Dedifferentiated amniotic fluid mesenchymal stem cell (primary cell): ENCODE data around the gene PCSK5.
A peak's percentile ranks its signal among the peaks of the same experiment; 100 is the strongest.
"Not testable (repeated sequence)": the region's sequence is repeated elsewhere in the genome, so short reads cannot be mapped to it uniquely, and the experiment has no call there.

ENCODE experiments used
- DNase-seq: peaks from one replicate; pipeline ENCODE4 v3.0.0-alpha.2; 2016; ENCODE audit errors: extremely low spot score

PCSK5 gene

DNA sequence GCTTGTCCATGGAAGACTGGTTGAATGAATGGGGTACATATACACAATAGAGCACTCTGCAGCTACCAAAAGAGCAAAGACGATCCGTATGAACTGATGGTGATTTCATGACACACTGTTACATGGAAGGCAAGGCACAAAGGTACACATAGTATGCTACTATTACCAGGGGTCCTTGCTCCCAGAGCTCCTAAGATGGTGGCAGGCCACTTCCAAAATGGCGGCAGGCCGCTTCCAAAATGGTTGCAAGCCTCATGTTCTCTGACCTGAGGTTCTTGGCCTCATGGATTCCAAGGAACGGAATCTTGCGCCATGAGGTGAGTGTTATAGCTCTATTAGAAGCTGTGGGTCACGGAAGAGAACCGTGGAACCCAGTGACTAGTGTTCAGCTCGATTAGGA, 356.2 kb downstream of the PCSK5 start:
- DNase-seq: no peak

DNA sequence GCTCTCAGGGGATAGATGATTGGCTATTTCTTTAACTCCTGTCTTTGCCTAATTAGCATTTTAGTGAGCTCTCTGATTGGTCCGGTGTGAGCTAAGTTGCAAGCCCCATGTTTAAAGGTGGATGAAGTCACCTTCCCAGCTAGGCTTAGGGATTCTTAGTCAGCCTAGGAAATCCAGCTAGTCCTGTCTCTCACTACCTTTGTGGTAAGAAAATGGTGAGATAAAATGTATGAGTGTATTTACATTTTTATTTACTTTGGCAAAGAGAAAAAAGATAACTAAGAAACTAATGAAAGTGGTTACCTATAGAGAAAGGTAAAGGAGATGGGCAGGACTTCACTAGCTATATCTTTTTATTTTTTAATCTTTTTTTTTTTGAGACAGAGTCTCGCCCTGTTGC, 357.0 kb downstream of the PCSK5 start:
- DNase-seq: no peak

DNA sequence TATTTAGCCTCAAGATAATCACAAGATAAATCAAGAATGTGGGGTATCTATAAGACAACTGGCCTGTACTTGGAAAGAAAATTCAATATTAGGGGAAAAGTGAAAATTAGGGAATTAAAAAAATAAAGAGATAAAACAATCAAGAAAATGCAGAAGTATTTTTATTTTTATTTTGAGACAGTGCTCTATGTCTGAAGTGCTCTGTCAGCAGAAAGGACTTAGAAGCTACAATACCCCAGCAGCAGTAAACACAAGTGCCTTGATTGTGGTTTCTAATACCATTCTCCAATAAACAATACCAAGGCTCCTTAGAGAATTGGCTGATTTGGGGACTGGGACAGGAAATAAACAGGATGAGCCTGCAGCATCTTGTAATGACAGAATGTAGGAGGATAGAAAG, 358.8 kb downstream of the PCSK5 start:
- DNase-seq: no peak

DNA sequence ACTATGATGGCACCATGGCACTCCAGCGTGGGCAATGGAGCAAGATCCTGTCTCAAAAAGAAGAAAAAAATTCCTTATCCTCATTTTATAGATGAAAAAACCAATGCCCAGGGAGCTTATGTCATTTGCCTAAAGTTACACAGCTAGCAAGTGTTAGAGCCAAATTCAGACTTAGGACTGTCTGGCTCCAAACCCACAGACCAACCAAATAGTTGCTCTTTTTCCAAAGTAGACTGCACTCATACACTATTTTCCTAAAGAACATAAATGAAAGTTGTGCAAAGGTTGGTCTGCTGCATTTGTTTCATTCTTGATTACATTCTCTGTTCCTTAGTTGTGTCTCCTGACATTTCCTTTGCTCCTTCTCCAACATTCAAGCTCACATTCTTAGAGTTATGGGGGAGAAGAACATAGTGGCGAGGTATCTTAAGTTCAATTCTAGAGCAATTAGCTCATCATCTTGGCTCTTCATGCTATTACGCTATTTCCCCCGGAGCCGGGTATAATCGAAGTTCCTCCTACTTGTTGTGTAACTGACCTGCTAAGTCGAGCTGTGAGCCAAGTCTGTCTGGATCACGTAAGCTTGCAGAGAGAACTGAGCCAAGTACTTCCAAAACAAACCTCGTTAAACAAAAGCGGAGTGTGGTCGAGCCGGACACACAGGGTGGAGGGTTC, 365.4 kb downstream of the PCSK5 start:
- DNase-seq: peak; percentile 74

DNA sequence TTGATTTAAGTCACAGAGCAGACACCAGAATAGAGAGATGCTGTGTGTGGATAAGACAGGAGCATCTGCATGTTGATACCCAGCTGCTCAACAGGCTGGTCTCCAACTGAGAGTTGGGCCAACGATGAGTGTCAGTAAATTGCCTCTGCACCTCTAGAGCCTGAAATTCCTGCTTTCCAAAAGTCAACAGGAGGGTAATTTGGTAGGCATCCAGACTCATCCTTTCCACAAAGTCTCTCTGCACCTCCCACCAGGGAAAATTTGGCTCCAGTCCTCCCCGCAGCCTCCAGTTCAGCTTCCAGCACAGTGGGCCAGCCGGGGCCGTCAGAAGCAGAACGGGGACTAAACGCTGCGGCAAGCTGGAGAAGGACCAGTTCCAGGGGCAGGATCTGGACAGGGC, 366.8 kb downstream of the PCSK5 start:
- no peak for DNase-seq

DNA sequence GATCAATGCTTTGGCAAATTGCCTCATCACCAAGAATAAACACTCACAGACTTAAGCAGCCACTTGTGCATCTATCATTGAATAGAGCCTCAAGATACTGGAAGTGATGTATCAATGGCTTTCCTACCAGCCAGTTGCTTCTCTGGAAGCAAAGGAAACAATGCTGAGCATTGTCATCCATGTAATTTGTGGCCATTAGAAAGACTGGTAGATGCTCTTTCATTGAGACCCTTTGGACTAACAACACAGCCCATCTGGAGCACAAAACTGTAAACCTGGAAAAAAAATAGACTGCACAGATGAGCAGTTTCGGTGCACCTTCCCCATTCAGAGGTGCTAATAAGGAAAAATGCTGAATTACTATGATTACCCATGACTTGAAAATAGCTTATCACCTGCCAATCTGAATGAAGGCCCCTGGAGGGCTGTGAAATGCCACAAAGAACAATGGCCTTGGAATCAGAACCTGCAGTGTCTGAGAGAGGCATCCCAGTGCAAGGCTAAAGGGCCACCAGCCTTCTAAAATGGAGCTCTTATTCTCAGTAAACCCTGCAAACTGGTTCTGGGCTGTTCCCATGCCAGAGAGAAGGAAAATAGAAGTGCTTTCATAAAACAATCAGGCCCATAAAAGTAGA, 376.3 kb downstream of the PCSK5 start:
- no peak for DNase-seq

DNA sequence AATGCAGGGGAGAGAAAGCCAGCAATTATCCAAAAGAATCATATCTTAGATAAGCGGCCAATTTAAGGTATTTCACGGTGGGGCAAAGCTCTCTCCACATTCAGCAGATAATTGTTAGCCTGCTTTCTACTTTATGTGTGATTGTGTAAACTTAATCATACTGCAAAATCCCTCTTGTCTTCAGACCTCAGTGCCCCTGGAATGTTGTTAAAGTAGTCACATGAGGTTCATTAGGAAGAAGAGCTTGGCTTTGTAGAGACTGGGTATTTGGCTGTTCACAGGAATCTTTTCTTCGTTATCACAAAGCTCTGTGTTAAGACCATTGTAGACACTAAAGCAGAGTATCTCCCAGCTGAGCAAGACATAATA, 376.8 kb downstream of the PCSK5 start:
- no peak for DNase-seq

DNA sequence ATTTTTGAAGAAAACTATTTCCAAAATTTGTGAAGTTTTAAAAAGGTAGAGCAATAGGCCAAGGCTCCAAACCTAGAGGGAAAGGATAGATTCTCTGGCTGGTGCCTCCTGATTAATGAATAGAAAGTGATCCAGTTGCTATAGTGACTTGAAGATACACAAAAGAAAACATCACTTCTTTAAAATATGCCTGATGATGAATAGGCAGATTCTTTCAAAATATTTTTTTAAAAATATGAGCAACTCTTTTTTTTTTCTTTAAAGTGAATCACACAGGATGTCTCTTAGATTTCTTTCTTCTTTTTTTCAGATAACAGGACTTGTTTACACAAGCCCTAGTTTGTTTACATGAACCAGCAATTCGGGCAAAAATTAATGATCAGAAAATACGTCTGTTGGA, 379.3 kb downstream of the PCSK5 start:
- DNase-seq: peak; percentile 73

DNA sequence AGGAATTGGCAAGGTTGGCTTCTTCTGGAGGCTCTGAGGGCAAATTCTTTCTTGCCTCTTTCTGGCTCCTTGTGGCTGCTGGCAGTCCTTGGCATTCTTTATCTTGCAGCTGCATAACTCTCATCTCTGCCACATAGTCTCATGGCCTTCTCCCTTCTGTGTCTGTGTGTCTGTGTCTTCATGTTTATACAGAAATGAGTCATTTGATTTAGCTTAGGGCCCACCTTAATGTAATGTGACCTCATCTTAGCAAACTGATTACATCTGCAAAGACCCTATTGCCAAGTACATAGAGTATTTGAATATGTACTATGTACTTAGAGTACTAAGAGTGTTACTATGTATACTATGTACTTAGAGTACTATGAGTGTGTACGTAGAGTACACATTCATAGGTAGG, 381.3 kb downstream of the PCSK5 start:
- no peak for DNase-seq

DNA sequence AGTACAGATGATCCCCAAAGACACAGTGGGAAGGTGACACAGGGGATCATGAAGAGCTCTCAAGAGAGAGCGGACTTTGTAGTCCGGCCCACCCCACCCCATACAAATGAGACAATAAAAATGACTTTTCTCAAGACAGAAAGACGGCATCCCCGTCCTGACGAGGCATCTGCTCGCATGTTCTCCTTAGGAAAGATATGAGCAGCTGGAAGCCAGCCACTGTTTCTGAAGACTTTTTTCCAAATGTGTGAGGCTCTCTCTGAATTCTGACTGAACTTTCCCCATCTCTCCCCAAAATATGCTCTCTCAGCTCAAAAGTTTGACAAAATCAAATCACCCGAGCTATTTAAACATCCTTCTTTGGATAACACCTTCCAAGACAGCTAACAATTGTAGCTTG, 398.6 kb downstream of the PCSK5 start:
- no peak for DNase-seq

DNA sequence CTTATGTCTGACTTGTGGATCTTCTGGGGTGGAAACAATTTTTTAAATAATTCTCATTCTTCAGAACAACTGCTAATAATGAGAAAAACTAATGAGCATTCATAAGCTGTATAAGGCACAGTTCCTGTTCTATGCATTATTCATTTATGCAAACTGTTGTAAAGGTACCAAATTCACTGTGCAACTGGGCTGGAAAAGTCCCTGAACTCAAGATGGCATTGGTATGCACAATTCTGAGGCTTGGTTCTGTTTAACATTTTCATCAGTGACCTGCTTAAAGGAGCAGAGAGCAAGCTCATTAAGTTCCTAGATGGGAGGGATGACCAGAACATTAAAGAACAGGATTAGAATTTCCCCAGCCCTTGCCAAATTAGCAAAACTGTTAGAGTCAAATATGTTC, 399.2 kb downstream of the PCSK5 start:
- no peak for DNase-seq

DNA sequence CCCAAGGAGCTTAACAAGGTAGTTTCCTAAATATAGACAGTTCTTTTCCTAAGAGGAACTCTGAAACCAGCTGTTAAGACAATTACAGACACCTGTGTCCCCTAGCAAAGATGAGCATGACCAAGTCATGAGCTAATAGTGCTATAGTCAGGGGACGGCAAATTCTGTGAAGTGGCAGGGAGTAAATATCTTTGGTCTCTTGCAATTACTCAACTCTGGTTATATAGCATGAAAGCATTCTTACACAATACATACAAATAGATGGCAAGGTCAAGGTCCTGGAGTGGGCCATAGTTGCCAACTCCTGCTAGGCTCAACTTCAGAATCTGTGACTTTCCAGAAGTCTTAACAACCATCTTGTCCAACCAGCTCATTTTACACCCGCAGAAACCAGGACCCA, 400.1 kb downstream of the PCSK5 start:
- no peak for DNase-seq

DNA sequence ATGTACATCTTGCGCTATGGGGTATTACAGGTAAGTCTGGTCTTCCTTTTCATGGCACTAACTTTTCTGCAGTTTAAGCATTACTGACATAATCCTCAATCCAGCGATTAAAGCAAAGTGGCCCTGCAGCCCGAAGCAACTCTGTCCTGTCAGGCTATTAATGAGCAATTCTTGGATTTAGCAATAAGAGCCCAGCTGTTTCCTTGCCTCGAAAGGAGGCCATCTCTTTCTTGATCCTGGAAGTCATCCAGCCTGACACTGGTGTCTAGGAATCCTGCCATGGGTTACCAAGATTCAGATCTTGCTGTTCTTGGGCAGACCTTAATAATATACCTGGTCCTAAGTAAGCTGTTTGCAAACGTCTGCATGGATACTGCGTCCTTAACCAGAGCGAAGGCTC, 401.8 kb downstream of the PCSK5 start:
- DNase-seq: no peak

DNA sequence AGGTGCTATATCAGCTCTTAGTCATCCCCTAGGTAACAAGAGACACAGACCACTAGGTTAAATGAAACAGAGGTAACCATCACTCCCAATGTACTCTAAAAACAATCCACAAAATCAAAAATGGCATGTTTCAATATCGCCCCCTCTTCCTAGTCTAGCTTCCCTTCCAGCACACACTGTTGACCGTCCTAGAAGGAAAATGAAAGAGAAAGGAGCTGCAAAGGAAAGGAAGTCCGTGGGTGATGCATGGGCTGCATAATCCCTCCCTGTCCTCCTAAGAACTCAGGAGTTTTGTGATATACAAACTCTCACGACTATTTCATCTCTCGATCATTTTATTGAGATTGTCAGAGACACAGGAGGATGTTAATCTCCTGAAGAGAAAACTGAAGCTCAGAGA, 402.2 kb downstream of the PCSK5 start:
- DNase-seq: no peak

DNA sequence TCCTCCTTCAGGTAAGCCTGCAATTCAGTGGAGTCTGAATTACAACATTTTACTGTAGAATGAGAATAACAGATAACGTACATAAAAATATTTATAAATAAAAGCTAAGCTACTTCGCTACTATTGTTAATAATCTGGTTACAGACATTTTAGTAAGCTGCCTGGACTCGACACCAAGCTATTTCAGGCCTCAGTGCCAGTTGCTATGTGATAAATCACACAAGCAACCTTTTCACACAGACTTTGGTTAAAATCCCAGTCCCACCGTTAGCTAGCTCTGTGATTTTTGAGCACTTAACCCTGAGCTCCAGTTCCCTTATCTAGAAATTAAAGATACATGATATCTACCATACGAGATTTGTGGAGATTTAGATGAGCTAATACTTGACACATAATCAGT, 403.8 kb downstream of the PCSK5 start:
- DNase-seq: no peak

DNA sequence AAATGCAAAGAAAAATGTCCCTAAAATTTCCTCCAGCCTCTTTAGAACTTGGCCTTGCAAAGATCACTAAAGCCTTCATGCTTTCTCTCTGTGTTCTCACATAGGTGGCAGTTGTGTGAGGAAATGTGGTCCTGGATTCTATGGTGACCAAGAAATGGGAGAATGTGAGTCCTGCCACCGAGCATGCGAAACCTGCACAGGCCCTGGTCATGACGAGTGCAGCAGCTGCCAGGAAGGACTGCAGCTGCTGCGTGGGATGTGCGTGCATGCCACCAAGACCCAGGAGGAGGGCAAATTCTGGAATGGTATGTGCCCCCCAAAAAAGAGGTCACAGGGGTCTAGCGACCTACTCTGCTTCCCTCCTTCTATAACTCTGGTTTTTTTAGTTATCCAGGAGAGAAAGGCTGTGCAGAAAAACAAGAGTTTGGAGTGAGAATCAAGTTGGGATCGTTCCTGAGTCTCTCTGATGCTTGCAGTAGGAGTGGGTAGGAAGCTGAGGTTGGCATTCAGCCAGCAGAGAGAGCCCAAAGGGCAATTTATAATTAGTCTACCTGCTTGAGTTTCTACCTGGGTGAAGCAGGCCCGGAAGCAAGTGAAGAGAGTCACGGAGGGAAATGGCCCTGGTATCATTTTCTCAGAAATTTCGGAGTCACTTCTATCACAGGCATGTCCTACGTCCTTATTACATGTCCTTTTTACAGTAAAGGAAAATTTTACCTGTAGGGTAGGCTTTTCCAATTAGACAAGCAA, 406.3 kb downstream of the PCSK5 start:
- no peak for DNase-seq

DNA sequence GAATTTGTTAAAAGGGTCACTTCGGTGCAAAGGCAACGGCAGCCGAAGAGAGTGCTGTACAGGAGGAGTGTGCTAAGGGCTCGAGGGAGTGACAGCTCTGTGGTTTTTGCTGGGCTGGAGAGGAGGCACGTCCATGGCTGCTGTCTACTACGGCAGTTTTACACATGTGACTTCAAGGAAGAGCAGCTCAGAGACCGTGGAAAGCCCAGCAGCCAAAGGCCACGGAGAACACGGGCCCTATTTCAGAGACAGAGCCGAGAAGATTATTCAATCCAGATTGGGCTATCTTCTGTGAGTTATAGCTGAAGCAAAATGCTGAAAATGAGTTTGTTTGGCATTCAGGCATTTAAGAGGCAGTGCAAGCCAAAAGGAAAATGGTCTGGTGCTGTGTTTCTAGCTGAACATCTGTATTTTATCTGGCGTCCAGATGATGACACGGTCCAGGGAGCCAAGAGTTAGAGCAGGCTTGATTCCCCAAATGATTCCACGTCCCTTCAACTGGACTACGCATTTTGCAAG, 407.3 kb downstream of the PCSK5 start:
- DNase-seq: peak; percentile 21

DNA sequence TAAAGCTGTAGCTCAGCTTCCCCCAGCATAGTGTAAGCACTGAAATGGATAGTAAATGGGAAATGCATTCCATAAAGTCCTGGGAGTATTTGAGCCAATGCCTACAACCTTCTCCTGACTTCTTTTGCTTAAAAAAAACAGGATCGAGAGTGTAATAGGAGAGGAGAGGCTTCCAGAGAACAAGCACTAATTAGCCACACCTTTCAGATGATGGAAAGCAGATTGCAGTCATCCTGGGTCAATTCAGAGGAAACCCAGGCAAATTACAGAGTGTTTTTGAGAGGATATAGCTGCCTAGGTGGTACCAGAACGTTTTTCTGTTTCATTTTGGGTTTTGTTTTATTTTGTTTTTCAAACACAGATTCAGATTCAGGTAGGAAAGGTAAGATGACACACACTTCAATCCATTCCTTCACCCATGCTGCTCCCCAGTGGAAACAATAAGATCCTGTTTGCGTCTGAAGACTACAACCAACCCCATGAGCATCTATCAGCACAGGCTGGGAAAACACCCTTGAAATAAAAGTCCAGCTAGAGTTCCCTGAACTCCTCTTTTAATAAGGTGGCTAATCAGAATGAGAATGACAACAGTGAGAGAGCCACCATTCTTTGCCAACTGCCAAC, 408.2 kb downstream of the PCSK5 start:
- DNase-seq: peak; percentile 28

DNA sequence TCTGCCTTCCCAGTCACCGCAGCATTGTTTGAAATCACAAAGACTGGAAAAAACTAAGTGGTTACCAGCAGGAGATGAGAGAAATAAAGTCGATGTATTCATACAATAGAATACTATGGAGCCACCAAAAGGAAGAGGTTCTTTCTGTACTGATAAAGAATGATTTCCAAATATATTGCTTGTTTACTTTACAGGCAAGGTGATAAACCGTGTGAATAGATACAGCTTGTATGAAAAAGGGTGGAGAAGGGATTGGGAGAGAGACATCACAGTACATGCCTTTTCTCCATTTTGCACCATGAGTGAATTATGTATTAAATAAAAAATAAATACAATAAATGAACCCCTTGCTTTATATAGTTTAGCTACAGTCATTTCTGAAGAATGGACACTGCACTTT, 412.1 kb downstream of the PCSK5 start:
- no peak for DNase-seq

DNA sequence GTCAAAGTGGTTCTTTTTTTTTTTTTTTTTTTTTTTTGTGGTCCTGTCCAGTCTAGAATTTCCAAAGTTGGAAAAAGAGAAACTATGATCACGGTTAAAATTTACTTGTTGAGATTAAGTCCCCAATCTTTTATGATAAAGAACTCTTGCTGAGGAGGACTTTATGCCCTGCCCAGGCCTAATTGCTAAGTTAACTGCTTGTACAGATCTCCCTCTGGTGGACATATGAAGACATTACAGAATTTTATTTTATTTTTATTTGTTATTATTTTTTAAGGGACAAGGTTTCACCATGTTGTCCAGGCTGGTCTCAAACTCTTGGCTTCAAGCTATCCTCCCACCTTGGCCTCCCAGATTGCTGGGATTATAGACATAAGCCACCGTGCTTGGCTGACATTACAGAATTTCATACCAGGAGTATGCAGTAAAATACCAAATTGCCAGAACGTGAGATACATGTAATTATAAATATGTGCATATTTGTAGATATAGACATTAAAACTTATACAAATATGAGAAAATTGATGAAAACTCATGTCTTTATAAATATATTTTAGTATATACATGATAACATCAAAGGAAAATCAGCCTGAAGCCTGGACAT, 412.6 kb downstream of the PCSK5 start:
- peak; percentile 70 for DNase-seq

DNA sequence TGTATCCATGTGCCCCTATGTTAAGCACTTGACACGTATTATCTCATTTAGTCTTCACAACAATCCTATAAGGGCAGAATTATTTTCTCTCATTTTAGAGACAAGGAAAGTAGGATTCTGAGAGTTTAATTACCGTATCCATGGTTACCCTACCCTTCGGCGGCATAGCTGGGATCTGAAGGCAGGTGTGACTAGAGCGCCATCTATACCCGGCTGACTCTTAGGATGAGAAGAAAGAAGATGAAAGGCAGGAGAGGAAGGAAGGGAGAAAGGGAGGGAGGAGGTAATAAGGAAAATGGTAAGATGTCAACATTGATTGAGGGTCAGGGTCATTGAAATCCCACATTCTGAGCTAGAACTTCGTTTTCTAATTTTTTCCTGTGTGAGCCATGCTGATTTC, 416.6 kb downstream of the PCSK5 start:
- DNase-seq: not testable (repeated sequence)

DNA sequence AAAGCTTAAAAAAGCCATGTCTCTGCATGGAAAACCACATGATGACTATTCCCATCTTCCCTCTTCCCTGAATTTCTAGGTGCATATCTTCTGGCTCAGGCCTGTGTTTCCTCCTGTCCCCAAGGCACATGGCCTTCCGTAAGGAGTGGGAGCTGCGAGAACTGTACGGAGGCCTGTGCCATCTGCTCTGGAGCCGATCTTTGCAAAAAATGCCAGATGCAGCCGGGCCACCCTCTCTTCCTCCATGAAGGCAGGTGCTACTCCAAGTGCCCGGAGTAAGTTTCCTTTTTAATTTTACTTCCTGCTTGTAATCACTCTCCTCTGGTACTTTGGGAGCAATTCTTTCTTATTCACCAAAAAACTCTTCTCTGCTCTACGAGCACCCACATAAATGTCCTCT, 420.1 kb downstream of the PCSK5 start:
- DNase-seq: no peak
